ENCODE data around the gene FSD1L. TPM values are rescaled to one million over a fixed set of nuclear protein-coding genes. Genes with fewer than 3 reads are reported as not detected.

FSD1L gene
- total RNA-seq, 1 donor from 2014 or later = 5.5 TPM

GRCh38 chr9:105466898-105467455, 19.1 kb downstream of the FSD1L start:
- DNase-seq (no peak), ATAC-seq (ENCODE audit: poor library complexity) (no peak)
- intact Hi-C loops (cut with DNase I) = no loop called here

GRCh38 chr9:105468875-105469274, 21.0 kb downstream of the FSD1L start:
- intact Hi-C loops (cut with DNase I) = no loop called here
- DNase-seq (no peak), ATAC-seq (ENCODE audit: poor library complexity) (no peak)

- DNase-seq (no peak), ATAC-seq (ENCODE audit: poor library complexity) (no peak)
- intact Hi-C loops (cut with DNase I) = no loop called here
Measured at GRCh38 chr9:105473221-105473620, 25.4 kb downstream of the FSD1L start.

GRCh38 chr9:105475302-105475701, 27.5 kb downstream of the FSD1L start:
- intact Hi-C loops (cut with DNase I) = no loop called here
- no peak for DNase-seq
- no peak for ATAC-seq (ENCODE audit: poor library complexity)

- no peak for ATAC-seq (ENCODE audit: poor library complexity)
- intact Hi-C loops (cut with DNase I) = no loop called here
Measured at GRCh38 chr9:105479846-105480245, 32.0 kb downstream of the FSD1L start.

GRCh38 chr9:105483618-105484017, 35.8 kb downstream of the FSD1L start:
- no peak for DNase-seq
- no peak for ATAC-seq (ENCODE audit: poor library complexity)
- intact Hi-C loops (cut with DNase I) = no loop called here

More at GRCh38 chr9:105479846-105480245, 32.0 kb downstream of the FSD1L start:
- DNase-seq = no peak

- DNase-seq (no peak), ATAC-seq (ENCODE audit: poor library complexity) (no peak)
- intact Hi-C loops (cut with DNase I) = no loop called here
Measured at GRCh38 chr9:105484226-105484625, 36.4 kb downstream of the FSD1L start.

GRCh38 chr9:105485131-105485530, 37.3 kb downstream of the FSD1L start:
- intact Hi-C loops (cut with DNase I) = no loop called here
- ATAC-seq (ENCODE audit: poor library complexity) (no peak), DNase-seq (no peak)

- intact Hi-C loops (cut with DNase I) = no loop called here
- ATAC-seq (ENCODE audit: poor library complexity) (no peak), DNase-seq (no peak)
Measured at GRCh38 chr9:105496826-105497225, 49.0 kb downstream of the FSD1L start.

- intact Hi-C loops (cut with DNase I) = no loop called here
- ATAC-seq (ENCODE audit: poor library complexity) (no peak), DNase-seq (no peak)
Measured at GRCh38 chr9:105497704-105498103, 49.9 kb downstream of the FSD1L start.

- DNase-seq (no peak), ATAC-seq (ENCODE audit: poor library complexity) (no peak)
- intact Hi-C loops (cut with DNase I) = no loop called here
Measured at GRCh38 chr9:105500108-105500766, 52.4 kb downstream of the FSD1L start.

- no peak for ATAC-seq (ENCODE audit: poor library complexity)
- intact Hi-C loops (cut with DNase I) = no loop called here
- DNase-seq = no peak
Measured at GRCh38 chr9:105501414-105501813, 53.6 kb downstream of the FSD1L start.

- DNase-seq (no peak), ATAC-seq (ENCODE audit: poor library complexity) (no peak)
- intact Hi-C loops (cut with DNase I) = no loop called here
Measured at GRCh38 chr9:105502276-105502675, 54.4 kb downstream of the FSD1L start.

GRCh38 chr9:105503881-105504280, 56.0 kb downstream of the FSD1L start:
- ATAC-seq (ENCODE audit: poor library complexity) = no peak
- DNase-seq = no peak
- intact Hi-C loops (cut with DNase I) = no loop called here

GRCh38 chr9:105507096-105507790, 59.4 kb downstream of the FSD1L start:
- DNase-seq = no peak
- intact Hi-C loops (cut with DNase I) = no loop called here
- ATAC-seq (ENCODE audit: poor library complexity) = no peak

GRCh38 chr9:105508530-105508929, 60.7 kb downstream of the FSD1L start:
- DNase-seq (no peak), ATAC-seq (ENCODE audit: poor library complexity) (no peak)
- intact Hi-C loops (cut with DNase I) = no loop called here

- intact Hi-C loops (cut with DNase I) = no loop called here
- DNase-seq (no peak), ATAC-seq (ENCODE audit: poor library complexity) (no peak)
Measured at GRCh38 chr9:105510024-105510423, 62.2 kb downstream of the FSD1L start.

- no peak for ATAC-seq (ENCODE audit: poor library complexity)
- intact Hi-C loops (cut with DNase I) = no loop called here
Measured at GRCh38 chr9:105511446-105511845, 63.6 kb downstream of the FSD1L start.

GRCh38 chr9:105515811-105516413, 68.1 kb downstream of the FSD1L start:
- ATAC-seq (ENCODE audit: poor library complexity) = no peak
- intact Hi-C loops (cut with DNase I) = no loop called here
- DNase-seq = no peak

More at GRCh38 chr9:105511446-105511845, 63.6 kb downstream of the FSD1L start:
- no peak for DNase-seq
